Renal pelvis (tissue), 4 donors: Measurements from ENCODE around the gene FRG2C. TPM values are rescaled to one million over a fixed set of nuclear protein-coding genes. Genes with fewer than 3 reads are reported as not detected.
"Not testable (repeated sequence)": the region's sequence is repeated elsewhere in the genome, so short reads cannot be mapped to it uniquely, and the experiment has no call there.

Experiments used
- DNase-seq: peaks from one replicate; pipeline ENCODE4 v3.0.0-alpha.2; 2013
- polyA plus RNA-seq, 3 donors: library from polyadenylated mRNA; unstranded; fragments of 120-200 nt; gene quantifications; one replicate each; pipeline ENCODE4 v1.2.1, GENCODE V29; 2013; ENCODE audit not compliant: insufficient read length in 3 of 3

FRG2C gene
- polyA plus RNA-seq, 3 donors, result 0.12 TPM; not detected in 2

GRCh38 chr3:75669348-75670297, 5.5 kb downstream of the FRG2C start:
- not testable (repeated sequence) for DNase-seq

- not testable (repeated sequence) for DNase-seq
Observed at GRCh38 chr3:75670298-75671286, 6.5 kb downstream of the FRG2C start.

- DNase-seq, result not testable (repeated sequence)
Observed at GRCh38 chr3:75671287-75672139, 7.4 kb downstream of the FRG2C start.

GRCh38 chr3:75672140-75672775, 8.1 kb downstream of the FRG2C start:
- not testable (repeated sequence) for DNase-seq

- DNase-seq, result not testable (repeated sequence)
Observed at GRCh38 chr3:75683965-75684364, 19.8 kb downstream of the FRG2C start.

- no peak for DNase-seq
Observed at GRCh38 chr3:75687323-75687722, 23.2 kb downstream of the FRG2C start.

GRCh38 chr3:75692061-75692460, 27.9 kb downstream of the FRG2C start:
- no peak for DNase-seq

Other genes starting within 250 kb of the FRG2C start
- 10 to 100 TPM; 16.5 to 23.5 (median 22.9) TPM for gene ZNF717, start 121.2 kb downstream of the FRG2C start, polyA plus RNA-seq